Measurements from ENCODE around the gene RRAS.

Gene RRAS

DNA sequence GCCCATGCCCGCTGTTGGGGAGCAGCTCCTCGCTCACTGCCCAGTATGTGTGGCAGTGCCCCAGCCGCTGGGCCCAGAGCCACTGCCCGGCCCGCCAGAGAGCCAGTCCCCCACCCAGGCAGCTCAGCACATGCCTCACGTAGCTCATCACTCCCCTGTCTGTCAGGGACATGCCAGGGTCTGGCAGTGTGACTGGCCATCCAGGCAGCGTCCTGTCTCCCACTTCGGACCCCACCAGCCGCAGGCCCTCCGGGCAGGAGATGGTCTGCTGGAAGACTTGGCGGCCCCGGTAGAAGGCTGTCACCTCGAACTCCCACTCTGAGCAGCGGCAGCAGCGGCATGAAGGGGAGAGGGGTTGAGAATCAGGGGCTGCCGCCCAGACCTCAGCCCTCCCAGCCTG, 22.1 kb upstream of the RRAS start:
- peaks cover 12% of the 10 kb centered on the region for H3K4me1 ChIP-seq (ENCODE audit: low read length)
- no peak overlapping the region for H2AFZ ChIP-seq (ENCODE audit: low read length)
- H3K79me2 ChIP-seq (ENCODE audit: low read length) = peaks cover 42% of the 10 kb centered on the region
- no peak for DNase-seq
- no peaks in the 10 kb centered on the region for H3K9me3 ChIP-seq (replicated peaks; ENCODE audit: insufficient read depth, low read length)
- H4K20me1 ChIP-seq (ENCODE audit: insufficient read depth, low read length) = no peaks in the 10 kb centered on the region
- no peak overlapping the region for H3K9ac ChIP-seq (ENCODE audit: low read length)
- no peaks in the 10 kb centered on the region for H3K9me2 ChIP-seq (replicated peaks; ENCODE audit: insufficient read depth, low read length)
- H3K4me3 ChIP-seq (ENCODE audit: low read length) = no peak overlapping the region
- TF ChIP-seq, protein P1, sequence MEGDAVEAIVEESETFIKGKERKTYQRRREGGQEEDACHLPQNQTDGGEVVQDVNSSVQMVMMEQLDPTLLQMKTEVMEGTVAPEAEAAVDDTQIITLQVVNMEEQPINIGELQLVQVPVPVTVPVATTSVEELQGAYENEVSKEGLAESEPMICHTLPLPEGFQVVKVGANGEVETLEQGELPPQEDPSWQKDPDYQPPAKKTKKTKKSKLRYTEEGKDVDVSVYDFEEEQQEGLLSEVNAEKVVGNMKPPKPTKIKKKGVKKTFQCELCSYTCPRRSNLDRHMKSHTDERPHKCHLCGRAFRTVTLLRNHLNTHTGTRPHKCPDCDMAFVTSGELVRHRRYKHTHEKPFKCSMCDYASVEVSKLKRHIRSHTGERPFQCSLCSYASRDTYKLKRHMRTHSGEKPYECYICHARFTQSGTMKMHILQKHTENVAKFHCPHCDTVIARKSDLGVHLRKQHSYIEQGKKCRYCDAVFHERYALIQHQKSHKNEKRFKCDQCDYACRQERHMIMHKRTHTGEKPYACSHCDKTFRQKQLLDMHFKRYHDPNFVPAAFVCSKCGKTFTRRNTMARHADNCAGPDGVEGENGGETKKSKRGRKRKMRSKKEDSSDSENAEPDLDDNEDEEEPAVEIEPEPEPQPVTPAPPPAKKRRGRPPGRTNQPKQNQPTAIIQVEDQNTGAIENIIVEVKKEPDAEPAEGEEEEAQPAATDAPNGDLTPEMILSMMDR (IDR thresholded peaks at IDR 0.05; ENCODE audit: low read length) = no peak
- TF ChIP-seq EZH2phosphoT487 (IDR thresholded peaks at IDR 0.05; ENCODE audit: low read length) (no peak), EZH2 (optimal IDR thresholded peaks at IDR 0.05; ENCODE audit: low read depth, low read length) (no peak)
- H3K27ac ChIP-seq (ENCODE audit: low read length) = no peak overlapping the region
- no peaks in the 10 kb centered on the region for H3K27me3 ChIP-seq (replicated peaks; ENCODE audit: insufficient read depth, low read length)
- H3F3A ChIP-seq (ENCODE audit: insufficient read depth, low read length) = peaks cover 30% of the 10 kb centered on the region
- H3K36me3 ChIP-seq (replicated peaks; ENCODE audit: insufficient read depth, low read length) = no peaks in the 10 kb centered on the region
- no peak overlapping the region for H3K4me2 ChIP-seq (ENCODE audit: low read depth, low read length)

DNA sequence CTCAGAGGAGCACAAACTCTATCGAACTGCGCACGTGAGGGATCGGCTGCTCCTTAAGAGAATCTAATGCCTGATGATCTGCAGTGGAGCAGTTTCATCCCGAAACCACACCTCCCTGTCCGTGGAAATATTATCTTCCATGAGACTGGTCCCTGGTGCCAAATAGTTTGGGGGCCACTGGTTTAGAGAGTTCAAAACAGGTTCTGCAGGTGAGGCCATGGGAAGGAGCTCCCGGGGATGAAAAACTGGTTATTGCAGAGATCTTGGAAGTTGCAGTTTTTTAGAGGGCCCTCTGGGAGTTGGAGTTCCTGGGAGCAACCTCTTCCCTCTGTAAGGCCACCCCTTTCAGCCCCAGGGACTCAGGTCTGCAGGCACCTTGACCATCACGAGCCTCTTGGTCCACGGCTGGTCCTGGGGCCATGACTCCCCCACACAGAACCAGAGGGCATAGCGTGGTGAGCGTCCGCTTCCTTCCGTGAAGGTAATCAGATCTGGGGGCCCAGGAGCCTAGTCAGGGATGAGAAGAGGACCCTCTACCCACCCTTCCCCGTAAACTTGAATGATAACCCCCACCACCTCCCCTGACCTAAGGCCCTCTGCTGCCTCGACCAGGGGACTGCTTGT, 20.5 kb upstream of the RRAS start:
- peaks cover 9% of the 10 kb centered on the region for H3K4me1 ChIP-seq (ENCODE audit: low read length)
- no peaks in the 10 kb centered on the region; the same call in 1 of the 2 replicates for H3K36me3 ChIP-seq (replicated peaks; ENCODE audit: insufficient read depth, low read length)
- no peak overlapping the region for H3K4me3 ChIP-seq (ENCODE audit: low read length)
- H3K4me2 ChIP-seq (ENCODE audit: low read depth, low read length) = no peak overlapping the region
- no peak overlapping the region for H2AFZ ChIP-seq (ENCODE audit: low read length)
- no peaks in the 10 kb centered on the region for H3K27me3 ChIP-seq (replicated peaks; ENCODE audit: insufficient read depth, low read length)
- H3F3A ChIP-seq (ENCODE audit: insufficient read depth, low read length) = peaks cover 28% of the 10 kb centered on the region
- H4K20me1 ChIP-seq (ENCODE audit: insufficient read depth, low read length) = no peaks in the 10 kb centered on the region
- no peak for DNase-seq
- no peaks in the 10 kb centered on the region for H3K9me3 ChIP-seq (replicated peaks; ENCODE audit: insufficient read depth, low read length)
- H3K79me2 ChIP-seq (ENCODE audit: low read length) = peaks cover 29% of the 10 kb centered on the region
- no peak overlapping the region for H3K27ac ChIP-seq (ENCODE audit: low read length)
- TF ChIP-seq EZH2 (optimal IDR thresholded peaks at IDR 0.05; ENCODE audit: low read depth, low read length) (no peak), EZH2phosphoT487 (IDR thresholded peaks at IDR 0.05; ENCODE audit: low read length) (no peak)
- TF ChIP-seq, protein P1 (IDR thresholded peaks at IDR 0.05; ENCODE audit: low read length) = no peak
- H3K9ac ChIP-seq (ENCODE audit: low read length) = no peak overlapping the region
- no peaks in the 10 kb centered on the region for H3K9me2 ChIP-seq (replicated peaks; ENCODE audit: insufficient read depth, low read length)

- H3K4me2 ChIP-seq (ENCODE audit: low read depth, low read length) = no peak overlapping the region
- no peaks in the 10 kb centered on the region for H3K9me2 ChIP-seq (replicated peaks; ENCODE audit: insufficient read depth, low read length)
- no peak overlapping the region for H3K27ac ChIP-seq (ENCODE audit: low read length)
- H3K4me1 ChIP-seq (ENCODE audit: low read length) = peaks cover 9% of the 10 kb centered on the region
- peaks cover 11% of the 10 kb centered on the region for H3F3A ChIP-seq (ENCODE audit: insufficient read depth, low read length)
- H2AFZ ChIP-seq (ENCODE audit: low read length) = no peak overlapping the region
- DNase-seq = no peak
- H4K20me1 ChIP-seq (ENCODE audit: insufficient read depth, low read length) = no peaks in the 10 kb centered on the region
- H3K9ac ChIP-seq (ENCODE audit: low read length) = no peak overlapping the region
- H3K9me3 ChIP-seq (replicated peaks; ENCODE audit: insufficient read depth, low read length) = no peaks in the 10 kb centered on the region
- no peak overlapping the region for H3K4me3 ChIP-seq (ENCODE audit: low read length)
- H3K79me2 ChIP-seq (ENCODE audit: low read length) = peaks cover 19% of the 10 kb centered on the region
- TF ChIP-seq EZH2phosphoT487 (IDR thresholded peaks at IDR 0.05; ENCODE audit: low read length) (no peak), EZH2 (optimal IDR thresholded peaks at IDR 0.05; ENCODE audit: low read depth, low read length) (no peak)
- TF ChIP-seq, protein P1 (IDR thresholded peaks at IDR 0.05; ENCODE audit: low read length) = no peak
- no peaks in the 10 kb centered on the region; the same call in 1 of the 2 replicates for H3K36me3 ChIP-seq (replicated peaks; ENCODE audit: insufficient read depth, low read length)
- no peaks in the 10 kb centered on the region for H3K27me3 ChIP-seq (replicated peaks; ENCODE audit: insufficient read depth, low read length)
Observed at GRCh38 chr19:49658566-49659442, 18.9 kb upstream of the RRAS start.
